Lung (tissue), 12 donors: ENCODE measurements around the gene LACRT. TPM values are rescaled to one million over a fixed set of nuclear protein-coding genes. Genes with fewer than 3 reads are reported as not detected.

Experiments
- ATAC-seq: fragments of 200-7000 bp; cut with Tn5 transposase; one replicate; pipeline ENCODE4 v1.9.1; 2020; ENCODE audit warnings: moderate number of reproducible peaks; ENCODE audit not compliant: insufficient read depth, low FRiP score
- DNase-seq, 3 donors: peaks; one replicate each; pipeline ENCODE4 v3.0.0-alpha.2; 2013 to 2017
- H3K27ac ChIP-seq, 2 donors: one replicate each; pipeline ENCODE4 v1.5.1; 2013; ENCODE audit warnings: mild to moderate bottlenecking in 2 of 2, moderate library complexity in 2 of 2, control low read depth in 1 of 2, inconsistent platforms in 1 of 2, low read depth in 1 of 2, low read length in 1 of 2
- H3K27me3 ChIP-seq, 3 donors: one replicate each; pipeline ENCODE4 v1.5.1; 2013; ENCODE audit warnings: low read length in 2 of 3; ENCODE audit not compliant: control insufficient read depth in 3 of 3, insufficient read depth in 3 of 3
- H3K36me3 ChIP-seq, 4 donors: one replicate each; pipeline ENCODE4 v1.5.1; 2013; ENCODE audit warnings: low read length in 4 of 4, mild to moderate bottlenecking in 1 of 4, moderate library complexity in 1 of 4; ENCODE audit not compliant: control insufficient read depth in 4 of 4, insufficient read depth in 4 of 4
- H3K4me1 ChIP-seq, 5 donors: one replicate each; pipeline ENCODE4 v1.5.1; 2013; ENCODE audit warnings: low read length in 5 of 5, mild to moderate bottlenecking in 2 of 5, moderate library complexity in 1 of 5; ENCODE audit not compliant: control insufficient read depth in 5 of 5, insufficient read depth in 5 of 5
- H3K4me3 ChIP-seq: one replicate; pipeline ENCODE4 v1.5.1; 2013; ENCODE audit warnings: mild to moderate bottlenecking, control low read depth, moderate library complexity
- H3K9ac ChIP-seq, 2 donors: one replicate each; pipeline ENCODE4 v1.5.1; 2013; ENCODE audit warnings: low read length in 2 of 2, control low read depth in 1 of 2; ENCODE audit not compliant: insufficient read depth in 1 of 2
- H3K9me3 ChIP-seq, 4 donors: one replicate each; pipeline ENCODE4 v1.5.1; 2013; ENCODE audit warnings: low read length in 3 of 4, mild to moderate bottlenecking in 1 of 4, moderate library complexity in 1 of 4; ENCODE audit not compliant: control insufficient read depth in 4 of 4, insufficient read depth in 3 of 4
- CTCF ChIP-seq: IDR thresholded peaks from 2 replicates; pipeline ENCODE4 v1.5.1; 2012; ENCODE audit warnings: mild to moderate bottlenecking; ENCODE audit errors: control extremely low read depth, extremely low read depth
- WGBS, 2 donors: extraction: QIAGEN DNeasy Blood & Tissue Kit; methylation state at CpG; one replicate each; pipeline ENCODE4 v1.1.7; 2013; 5-methylcytosine and 5-hydroxymethylcytosine counted together
- polyA plus RNA-seq, 2 donors: library from polyadenylated mRNA; stranded (reverse); fragments of 200-250 nt; gene quantifications; one replicate each; pipeline ENCODE4 v1.2.1, GENCODE V29; 2013
- total RNA-seq, 2 donors: library from RNA; depleted of rRNA in 1 of 2; stranded (reverse); fragments of >200 nt in 1 of 2; gene quantifications; one replicate each; pipeline ENCODE4 v1.2.1, GENCODE V29; 2014 to 2021
- donor health status: control.
- donor health status: control.
- donor health status: Bipolar disorder and iron deficiency.
- donor health status: healthy.
- donor health status: DM: yes; HTN: yes; CAD: no.

Gene LACRT
- total and polyA plus RNA-seq, 4 donors, result not detected

DNA sequence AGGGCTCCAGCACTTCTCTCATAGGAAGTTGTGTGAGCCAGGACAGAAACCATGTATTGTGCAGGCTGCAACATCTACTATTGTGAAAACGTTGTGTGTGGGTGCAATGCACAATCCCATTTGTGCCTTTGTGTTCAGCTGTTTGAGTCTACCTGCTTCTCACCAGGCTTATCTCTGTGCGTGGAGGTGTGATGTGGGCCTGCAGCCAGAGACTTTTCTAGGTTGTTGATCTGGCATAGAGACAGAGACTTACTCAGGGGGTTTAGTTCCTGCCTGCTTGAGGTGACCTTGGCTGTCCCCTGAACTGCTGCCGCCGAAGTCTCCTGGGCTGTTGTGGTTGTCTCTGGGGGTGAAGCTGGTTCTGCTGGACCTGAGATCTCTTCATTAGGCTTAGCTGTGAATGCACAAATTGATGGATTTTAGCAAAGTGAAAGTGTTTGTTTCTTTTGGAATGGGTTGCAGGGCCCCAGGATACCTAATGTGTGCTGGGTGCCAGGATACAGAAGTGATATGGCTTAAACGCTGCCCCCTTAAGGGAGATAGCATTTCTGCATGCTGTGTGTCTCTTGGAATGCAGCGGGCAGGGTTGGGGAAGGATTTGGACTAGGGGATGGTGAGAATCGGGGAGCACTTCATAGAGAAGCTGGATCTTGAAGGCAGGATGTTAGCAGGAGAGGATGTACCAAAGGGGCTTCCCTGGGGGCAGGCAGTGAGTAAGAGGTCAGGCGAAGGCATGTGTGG, 2.5 kb downstream of the LACRT start:
- DNase-seq (no peak), ATAC-seq (no peak)
- H3K36me3 ChIP-seq, result no peaks in the 10 kb centered on the region
- no peak overlapping the region for H3K4me3 ChIP-seq
- 63 to 71% methylated on average over 8 of the region's 8 CpGs for WGBS, 2 donors
- H3K9me3 ChIP-seq, result peaks cover 0 to 10% (median 0%) of the 10 kb centered on the region in 4 donors
- TF ChIP-seq CTCF, result no peak
- no peak overlapping the region for H3K9ac ChIP-seq
- no peak overlapping the region for H3K27ac ChIP-seq
- H3K27me3 ChIP-seq, result no peaks in the 10 kb centered on the region
- no peaks in the 10 kb centered on the region for H3K4me1 ChIP-seq

GRCh38 chr12:54631551-54631950, 3.1 kb downstream of the LACRT start:
- DNase-seq (no peak), ATAC-seq (no peak)
- H3K9me3 ChIP-seq, result peaks cover 0 to 10% (median 0%) of the 10 kb centered on the region in 4 donors
- H3K27ac ChIP-seq, result no peak overlapping the region
- H3K9ac ChIP-seq, result no peak overlapping the region
- no peak for TF ChIP-seq CTCF
- H3K4me3 ChIP-seq, result no peak overlapping the region
- no peaks in the 10 kb centered on the region for H3K36me3 ChIP-seq
- 74 to 90% methylated on average over 5 of the region's 5 CpGs for WGBS, 2 donors
- H3K4me1 ChIP-seq, result no peaks in the 10 kb centered on the region
- no peaks in the 10 kb centered on the region for H3K27me3 ChIP-seq

- no peaks in the 10 kb centered on the region for H3K4me1 ChIP-seq
- no peak overlapping the region for H3K27ac ChIP-seq
- DNase-seq (no peak), ATAC-seq (no peak)
- no peak for TF ChIP-seq CTCF
- no peak overlapping the region for H3K4me3 ChIP-seq
- no peaks in the 10 kb centered on the region for H3K27me3 ChIP-seq
- WGBS, 2 donors, result 90 to 94% methylated on average over 2 of the region's 2 CpGs
- H3K9ac ChIP-seq, result no peak overlapping the region
- no peaks in the 10 kb centered on the region for H3K36me3 ChIP-seq
- peaks cover 0 to 10% (median 0%) of the 10 kb centered on the region in 4 donors for H3K9me3 ChIP-seq
Observed at GRCh38 chr12:54629925-54630324, 4.8 kb downstream of the LACRT start.
